ENCODE data around the gene STAM2. TPM values are rescaled to one million over a fixed set of nuclear protein-coding genes. Genes with fewer than 3 reads are reported as not detected.
"Not testable (repeated sequence)": the region's sequence is repeated elsewhere in the genome, so short reads cannot be mapped to it uniquely, and the experiment has no call there.

STAM2 gene
- total and polyA plus RNA-seq, 2 donors (not counting 3 experiments of a cell fraction or from before 2014, with no cell fraction given) = 10.1 to 27.5 TPM

- peaks cover 15% of the 10 kb centered on the region for H3K4me1 ChIP-seq (ENCODE audit: control insufficient read depth, extremely low read depth, insufficient read depth, low read length)
- no peaks in the 10 kb centered on the region for H3K36me3 ChIP-seq (ENCODE audit: control insufficient read depth in 2 of 2, extremely low read depth in 1 of 2, insufficient read depth in 2 of 2, low read length in 2 of 2)
- no peak overlapping the region for H3K4me2 ChIP-seq (ENCODE audit: insufficient read depth, low read length)
- FAIRE-seq (no peak), DNase-seq (ENCODE audit: low read depth, low spot score) (no peak)
- no peaks in the 10 kb centered on the region for H3K9me1 ChIP-seq (replicated peaks; ENCODE audit: control insufficient read depth, extremely low read depth, insufficient read depth, low read length)
- ChIA-PET POLR2A (no interaction called here), CTCF (no interaction called here)
- dilution Hi-C loops (cut with MboI; ENCODE audit: extremely low pct_ligation_motif_present, low sequenced_read_pairs) = no loop called here
- H2AFZ ChIP-seq (ENCODE audit: low read depth, low read length) = no peak overlapping the region
- H3K27ac ChIP-seq (ENCODE audit: insufficient read depth, low read depth, low read length) = no peak overlapping the region
- H3K9me3 ChIP-seq (replicated peaks; ENCODE audit: control insufficient read depth, insufficient read depth, low read length) = no peaks in the 10 kb centered on the region
- H3K4me3 ChIP-seq (replicated peaks in 1 of 3; ENCODE audit: insufficient read depth in 1 of 3, low read depth in 1 of 3, low read length in 3 of 3) = no peak overlapping the region
- H4K20me1 ChIP-seq (replicated peaks; ENCODE audit: control insufficient read depth, extremely low read depth, insufficient read depth, low read length) = no peaks in the 10 kb centered on the region
- intact Hi-C loops (cut with micrococcal nuclease) = no loop called here
- TF ChIP-seq, protein P1, sequence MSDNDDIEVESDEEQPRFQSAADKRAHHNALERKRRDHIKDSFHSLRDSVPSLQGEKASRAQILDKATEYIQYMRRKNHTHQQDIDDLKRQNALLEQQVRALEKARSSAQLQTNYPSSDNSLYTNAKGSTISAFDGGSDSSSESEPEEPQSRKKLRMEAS (IDR thresholded peaks at IDR 0.05; ENCODE audit: insufficient read depth, insufficient read length) = no peak
- no peak for TF ChIP-seq FOS (IDR thresholded peaks at IDR 0.05; ENCODE audit: borderline replicate concordance, insufficient read depth, low read length)
- no peak for TF ChIP-seq POLR2A (IDR thresholded peaks at IDR 0.05; ENCODE audit: low read depth, low read length)
- no peaks in the 10 kb centered on the region for H3K79me2 ChIP-seq (ENCODE audit: control insufficient read depth, insufficient read depth, low read length)
- no peak overlapping the region for H3K9ac ChIP-seq (replicated peaks; ENCODE audit: extremely low read depth, insufficient read depth, low read length)
- BruUV-seq (replicated peaks) = no TSS peak
- H3K27me3 ChIP-seq (ENCODE audit: control insufficient read depth in 2 of 2, insufficient read depth in 2 of 2, low read length in 2 of 2) = no peaks in the 10 kb centered on the region
These were observed 22.9 kb upstream of the STAM2 start for GRCh38 chr2:152198499-152198898.

DNA sequence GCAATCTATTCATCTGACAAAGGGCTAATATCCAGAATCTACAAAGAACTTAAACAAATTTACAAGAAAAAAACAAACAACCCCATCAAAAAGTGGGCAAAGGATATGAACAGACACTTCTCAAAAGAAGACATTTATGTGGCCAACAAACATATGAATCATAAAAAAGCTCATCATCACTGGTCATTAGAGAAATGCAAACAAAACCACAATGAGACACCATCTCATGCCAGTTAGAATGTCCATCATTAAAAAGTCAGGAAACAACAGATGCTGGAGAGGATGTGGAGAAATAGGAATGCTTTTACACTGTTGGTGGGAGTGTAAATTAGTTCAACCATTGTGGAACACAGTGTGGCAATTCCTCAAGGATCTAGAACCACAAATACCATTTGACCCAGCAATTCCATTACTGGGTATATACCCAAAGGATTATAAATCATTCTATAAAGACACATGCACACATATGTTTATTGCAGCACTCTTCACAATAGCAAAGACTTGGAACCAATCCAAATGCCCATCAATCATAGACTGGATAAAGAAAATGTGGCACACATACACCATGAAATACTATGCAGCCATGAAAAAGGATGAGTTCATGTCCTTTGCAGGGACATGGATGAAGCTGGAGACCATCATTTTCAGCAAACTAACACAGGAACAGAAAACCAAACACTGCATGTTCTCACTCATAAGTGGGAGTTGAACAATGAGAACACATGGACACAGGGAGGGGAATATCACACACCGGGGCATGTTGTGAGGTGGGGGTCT is 22.1 kb upstream of the STAM2 start:
- not testable (repeated sequence) for FAIRE-seq

More for the DNA sequence above, 22.1 kb upstream of the STAM2 start:
- H4K20me1 ChIP-seq (replicated peaks; ENCODE audit: control insufficient read depth, extremely low read depth, insufficient read depth, low read length); POLR2A ChIA-PET; BruUV-seq (replicated peaks); H3K9ac ChIP-seq (replicated peaks; ENCODE audit: extremely low read depth, insufficient read depth, low read length); intact Hi-C loops (cut with micrococcal nuclease); dilution Hi-C loops (cut with MboI; ENCODE audit: extremely low pct_ligation_motif_present, low sequenced_read_pairs); H3K27ac ChIP-seq (ENCODE audit: insufficient read depth, low read depth, low read length); H3K9me1 ChIP-seq (replicated peaks; ENCODE audit: control insufficient read depth, extremely low read depth, insufficient read depth, low read length); H3K4me2 ChIP-seq (ENCODE audit: insufficient read depth, low read length); DNase-seq (ENCODE audit: low read depth, low spot score); H3K4me3 ChIP-seq (replicated peaks in 1 of 3; ENCODE audit: insufficient read depth in 1 of 3, low read depth in 1 of 3, low read length in 3 of 3); H3K79me2 ChIP-seq (ENCODE audit: control insufficient read depth, insufficient read depth, low read length); H3K9me3 ChIP-seq (replicated peaks; ENCODE audit: control insufficient read depth, insufficient read depth, low read length); H2AFZ ChIP-seq (ENCODE audit: low read depth, low read length); H3K27me3 ChIP-seq (ENCODE audit: control insufficient read depth in 2 of 2, insufficient read depth in 2 of 2, low read length in 2 of 2); CTCF ChIA-PET; H3K36me3 ChIP-seq (ENCODE audit: control insufficient read depth in 2 of 2, extremely low read depth in 1 of 2, insufficient read depth in 2 of 2, low read length in 2 of 2): not testable (repeated sequence)
- H3K4me1 ChIP-seq (ENCODE audit: control insufficient read depth, extremely low read depth, insufficient read depth, low read length) = peaks cover 15% of the 10 kb centered on the region

All from endothelial cell of umbilical vein (primary cell).